Mucosa of gallbladder (tissue), 1 donor: ENCODE data around the gene ASB13. TPM values are rescaled to one million over a fixed set of nuclear protein-coding genes. Genes with fewer than 3 reads are reported as not detected.

Experiments used
- DNase-seq: peaks from one replicate; pipeline ENCODE4 v3.0.0-alpha.2; 2020; ENCODE audit warnings: low spot score
- total RNA-seq: library from RNA; stranded (reverse); gene quantifications from one replicate; pipeline ENCODE4 v1.2.1, GENCODE V29; 2021
- donor health status: DM: no; HTN: no; CAD: no.

The ASB13 gene
- total RNA-seq, 1 donor from 2014 or later, result 37.3 TPM

DNA sequence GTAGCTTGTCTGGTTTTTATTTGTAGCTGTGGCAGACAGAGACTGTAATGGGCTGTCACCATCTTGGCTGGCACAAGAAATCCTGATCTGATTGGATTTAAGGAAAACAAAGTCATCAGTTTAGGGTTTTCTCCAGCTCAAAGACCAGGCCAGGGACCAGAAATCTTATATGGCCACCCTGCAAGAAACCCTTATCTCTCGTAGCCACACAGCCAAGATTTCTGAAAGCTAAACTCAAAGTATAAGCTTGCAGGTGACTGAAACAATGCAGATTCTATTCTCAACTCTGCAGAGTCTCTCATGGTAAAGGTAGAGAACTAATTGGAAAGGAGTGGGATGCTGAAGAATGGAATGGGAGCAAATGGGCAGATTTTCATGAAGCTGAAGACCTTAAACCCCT, 3.2 kb upstream of the ASB13 start:
- no peak for DNase-seq

DNA sequence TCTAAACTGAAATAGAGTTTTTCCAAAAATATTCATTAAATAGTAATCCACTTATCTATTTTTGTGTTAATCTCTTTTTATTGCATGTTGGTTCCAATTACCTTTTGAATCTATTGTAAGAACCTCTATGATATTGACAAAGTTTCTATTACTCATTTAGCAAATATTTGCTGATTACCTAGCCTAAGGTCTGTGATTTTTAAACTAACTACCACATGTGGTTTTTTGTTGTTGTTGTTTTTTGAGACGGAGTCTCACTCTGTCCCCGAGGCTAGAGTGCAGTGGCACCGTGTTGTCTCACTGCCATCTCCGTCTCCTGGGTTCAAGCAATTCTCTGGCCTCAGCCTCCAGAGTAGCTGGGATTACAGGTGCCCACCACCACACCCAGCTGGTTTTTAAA, 2.0 kb upstream of the ASB13 start:
- no peak for DNase-seq

DNA sequence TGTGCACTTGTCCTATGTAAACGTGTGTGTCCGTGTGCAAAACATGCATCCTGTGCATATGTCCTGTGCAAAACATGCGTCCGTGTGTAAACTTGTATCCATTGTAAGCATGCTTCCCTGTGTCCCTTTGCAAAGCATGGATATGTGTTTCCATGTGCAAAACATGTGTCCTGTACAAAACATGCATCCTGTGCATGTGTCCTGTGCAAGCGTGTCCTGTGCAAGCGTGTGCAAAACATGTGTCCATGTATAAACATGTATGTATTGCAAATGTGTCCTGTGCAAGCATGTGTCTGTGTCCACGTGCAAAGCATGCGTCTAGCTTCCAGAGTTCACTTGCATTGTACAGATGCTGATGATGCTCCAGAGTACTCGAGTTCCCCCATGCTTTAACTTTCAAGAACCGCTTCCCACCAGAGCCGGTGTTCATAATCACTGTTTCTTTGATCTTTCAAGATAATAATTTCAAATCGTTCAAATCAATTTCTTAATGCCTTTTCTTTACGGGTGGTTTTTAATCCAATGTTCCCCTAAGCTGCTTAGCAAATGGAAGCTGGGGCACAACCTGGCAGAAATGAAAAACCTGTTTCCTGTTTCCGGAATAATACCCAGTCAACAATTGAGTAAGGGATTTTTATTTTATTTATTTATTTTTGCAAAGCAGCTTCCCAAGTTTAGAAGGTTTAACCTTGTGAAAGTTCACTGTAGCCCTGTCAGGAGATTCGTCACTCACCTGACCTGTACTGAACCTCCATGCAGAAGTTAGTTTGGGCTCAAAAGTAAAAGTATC, 641 bp upstream of the ASB13 start:
- DNase-seq, result no peak

GRCh38 chr10:5665373-5666007, 905 bp downstream of the ASB13 start:
- no peak for DNase-seq

DNA sequence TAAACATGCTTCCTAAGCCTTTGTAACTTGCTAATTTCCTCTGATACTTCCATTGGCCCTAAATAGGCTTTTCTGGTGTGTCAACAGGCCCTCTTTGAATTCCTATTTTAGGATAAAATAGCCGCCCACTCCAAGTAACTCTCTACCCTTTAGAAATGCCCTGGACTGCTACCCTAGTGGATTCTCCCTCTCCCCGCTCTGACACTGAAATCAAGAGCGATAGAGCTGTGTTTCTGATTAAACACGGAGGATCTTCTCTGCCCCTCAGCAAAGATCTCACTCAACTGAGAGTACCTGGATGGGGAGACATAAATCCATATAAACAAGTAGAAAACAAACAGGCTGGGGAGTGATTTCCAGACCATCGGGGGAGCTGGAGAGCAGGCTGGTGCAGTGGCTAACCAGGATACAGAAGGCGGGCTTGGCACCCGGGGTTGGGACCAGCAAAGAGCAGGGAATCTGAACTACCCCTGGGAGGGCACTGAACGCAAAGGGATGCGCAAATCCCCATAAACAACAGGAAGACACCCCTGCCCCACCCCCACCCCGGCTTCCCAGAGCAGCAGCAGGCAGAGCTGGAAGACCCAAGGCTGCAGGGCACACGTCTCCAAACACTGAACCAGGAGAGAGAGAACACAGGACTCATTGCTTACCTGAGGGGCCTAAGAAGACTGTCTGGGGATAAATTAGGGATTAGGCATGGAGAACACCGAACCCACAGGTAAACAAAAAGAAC, 2.5 kb downstream of the ASB13 start:
- no peak for DNase-seq

- DNase-seq, result no peak
These were observed 3.5 kb downstream of the ASB13 start for GRCh38 chr10:5662708-5663579.

DNA sequence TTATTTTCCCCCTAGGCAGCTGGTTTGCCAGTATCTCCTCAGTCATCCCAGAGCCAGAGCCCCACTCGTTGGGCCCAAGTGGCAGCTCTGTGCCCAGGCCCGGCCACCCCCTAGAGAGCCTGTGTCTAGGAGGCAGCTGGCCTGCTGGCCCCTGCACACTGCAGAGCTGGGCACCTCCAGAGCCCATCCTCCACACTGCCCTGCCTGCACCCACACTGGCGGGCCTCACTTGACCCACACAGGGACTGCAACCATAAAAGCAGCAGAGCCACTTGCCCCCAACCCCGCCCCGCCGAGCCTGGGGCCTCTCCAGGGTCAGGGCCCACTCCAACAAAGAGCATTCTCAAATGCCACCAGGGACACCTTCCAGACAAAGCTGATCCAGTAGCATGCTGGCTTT, 5.4 kb downstream of the ASB13 start:
- no peak for DNase-seq

- DNase-seq, result peak; percentile 69
These were observed 6.5 kb downstream of the ASB13 start for GRCh38 chr10:5659702-5660528.

GRCh38 chr10:5658871-5659618, 7.3 kb downstream of the ASB13 start:
- DNase-seq, result no peak

GRCh38 chr10:5656737-5657579, 9.4 kb downstream of the ASB13 start:
- DNase-seq, result no peak

DNA sequence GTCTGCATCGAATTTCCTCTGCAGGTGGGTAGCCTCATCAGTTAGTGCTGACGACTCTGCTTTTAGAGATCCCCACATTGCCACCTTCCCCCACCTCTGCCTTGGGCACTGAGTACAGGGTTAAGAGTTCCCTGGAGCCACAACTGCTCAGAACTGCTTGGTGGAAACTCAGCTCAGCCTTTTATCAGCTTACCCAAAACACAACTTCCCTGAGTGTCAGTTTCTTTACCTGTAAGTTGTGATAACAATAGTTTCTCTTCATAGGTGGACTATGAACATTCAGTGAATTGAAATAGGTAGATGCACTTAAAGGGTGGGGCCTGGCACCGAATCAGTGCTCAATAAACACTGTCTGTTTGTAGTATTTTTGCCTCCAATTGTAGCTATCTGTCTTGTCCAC, 11.3 kb downstream of the ASB13 start:
- DNase-seq, result peak; percentile 62

- DNase-seq, result peak; percentile 82
These were observed 12.1 kb downstream of the ASB13 start for GRCh38 chr10:5654218-5654755.

GRCh38 chr10:5652746-5653145, 13.6 kb downstream of the ASB13 start:
- DNase-seq, result no peak

DNA sequence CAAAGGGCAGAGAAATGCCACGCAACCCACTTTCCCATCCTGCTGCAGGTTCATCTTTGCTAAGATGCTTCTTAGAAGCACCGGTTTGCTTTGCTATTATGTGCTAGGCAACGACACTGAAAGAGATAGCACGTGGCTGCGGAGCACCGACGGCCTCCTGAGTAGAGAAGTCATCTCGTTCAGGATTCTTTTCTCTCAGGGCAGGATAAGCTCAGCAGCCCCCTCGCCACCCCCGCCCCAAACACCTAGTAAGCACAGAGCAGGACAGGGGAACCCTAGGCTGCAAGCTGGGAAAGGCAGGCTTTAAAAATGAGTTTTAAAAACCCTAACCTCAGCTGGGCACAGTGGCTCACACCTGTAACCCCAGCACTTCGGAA, 15.0 kb downstream of the ASB13 start:
- no peak for DNase-seq

- no peak for DNase-seq
These were observed 15.6 kb downstream of the ASB13 start for GRCh38 chr10:5650664-5651387.

- no peak for DNase-seq
These were observed 16.6 kb downstream of the ASB13 start for GRCh38 chr10:5649746-5650145.

DNA sequence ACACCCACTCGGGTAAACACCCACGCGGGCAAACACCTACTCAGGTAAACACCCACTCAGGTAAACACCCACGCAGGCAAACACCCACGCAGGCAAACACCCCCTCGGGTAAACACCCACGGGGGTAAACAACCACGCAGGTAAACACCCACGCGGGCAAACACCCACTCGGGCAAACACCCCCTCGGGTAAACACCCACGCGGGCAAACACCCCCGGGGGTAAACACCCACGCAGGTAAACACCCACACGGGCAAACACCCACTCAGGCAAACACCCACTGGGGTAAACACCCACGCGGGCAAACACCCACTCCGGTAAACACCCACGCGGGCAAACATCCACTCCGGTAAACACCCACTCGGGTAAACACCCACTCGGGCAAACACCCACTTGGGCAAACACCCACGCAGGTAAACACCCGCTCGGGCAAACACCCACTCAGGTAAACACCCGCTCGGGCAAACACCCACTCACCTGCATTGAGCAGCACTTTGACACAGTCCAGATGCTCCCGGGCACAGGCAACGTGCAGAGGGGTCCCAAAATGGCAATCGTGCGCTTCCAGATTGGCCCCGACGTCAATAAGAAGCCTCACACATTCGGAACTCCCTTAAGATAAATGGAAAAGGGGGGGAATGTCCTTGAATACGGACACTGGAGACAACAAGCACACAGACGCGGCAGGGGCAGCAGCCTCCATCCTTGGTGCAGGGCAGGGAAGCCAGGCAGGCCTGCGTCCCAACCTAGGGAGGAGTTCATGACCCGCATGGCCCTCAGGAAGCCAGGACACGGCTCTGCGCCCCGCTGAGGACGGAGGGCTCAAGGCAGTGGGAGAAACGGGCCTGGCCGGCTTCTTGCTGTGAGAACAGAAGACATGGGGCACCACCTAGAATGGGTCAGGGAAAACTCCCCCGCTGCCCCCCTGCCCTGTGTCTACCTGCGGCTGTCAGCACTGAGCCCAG, 17.6 kb downstream of the ASB13 start:
- no peak for DNase-seq
